ENCODE results near the gene DNM2.

DNM2 gene

GRCh38 chr19:10691178-10691881, 26.5 kb upstream of the DNM2 start:
- DNase-seq (ENCODE audit: low read depth), result no peak

- no peak for DNase-seq (ENCODE audit: low read depth)
Observed at GRCh38 chr19:10691883-10692282, 26.0 kb upstream of the DNM2 start.

- DNase-seq (ENCODE audit: low read depth), result no peak
Observed at GRCh38 chr19:10692673-10693264, 25.1 kb upstream of the DNM2 start.

GRCh38 chr19:10694706-10695307, 23.1 kb upstream of the DNM2 start:
- no peak for DNase-seq (ENCODE audit: low read depth)

- peak; percentile 94 for DNase-seq (ENCODE audit: low read depth)
Observed at GRCh38 chr19:10695401-10696398, 22.2 kb upstream of the DNM2 start.

GRCh38 chr19:10699650-10700335, 18.1 kb upstream of the DNM2 start:
- peak; percentile 54 for DNase-seq (ENCODE audit: low read depth)

- DNase-seq (ENCODE audit: low read depth), result no peak
Observed at GRCh38 chr19:10701955-10702525, 15.8 kb upstream of the DNM2 start.

GRCh38 chr19:10706990-10707389, 10.9 kb upstream of the DNM2 start:
- peak; percentile 54 for DNase-seq (ENCODE audit: low read depth)

- no peak for DNase-seq (ENCODE audit: low read depth)
Observed at GRCh38 chr19:10707440-10707839, 10.4 kb upstream of the DNM2 start.

GRCh38 chr19:10708291-10708690, 9.6 kb upstream of the DNM2 start:
- DNase-seq (ENCODE audit: low read depth), result no peak

- no peak for DNase-seq (ENCODE audit: low read depth)
Observed at GRCh38 chr19:10712045-10712444, 5.8 kb upstream of the DNM2 start.

GRCh38 chr19:10712754-10713153, 5.1 kb upstream of the DNM2 start:
- no peak for DNase-seq (ENCODE audit: low read depth)

GRCh38 chr19:10713317-10713716, 4.6 kb upstream of the DNM2 start:
- no peak for DNase-seq (ENCODE audit: low read depth)

GRCh38 chr19:10717054-10717355, 874 bp upstream of the DNM2 start:
- no peak for DNase-seq (ENCODE audit: low read depth)

- peak; percentile 45 for DNase-seq (ENCODE audit: low read depth)
Observed at GRCh38 chr19:10718205-10719196, 622 bp downstream of the DNM2 start.

- DNase-seq (ENCODE audit: low read depth), result no peak
Observed at GRCh38 chr19:10719466-10719961, 1.6 kb downstream of the DNM2 start.

GRCh38 chr19:10720607-10721125, 2.8 kb downstream of the DNM2 start:
- no peak for DNase-seq (ENCODE audit: low read depth)

- no peak for DNase-seq (ENCODE audit: low read depth)
Observed at GRCh38 chr19:10723591-10723990, 5.7 kb downstream of the DNM2 start.

GRCh38 chr19:10724573-10725071, 6.7 kb downstream of the DNM2 start:
- DNase-seq (ENCODE audit: low read depth), result no peak

GRCh38 chr19:10725415-10725814, 7.5 kb downstream of the DNM2 start:
- DNase-seq (ENCODE audit: low read depth), result no peak
